ENCODE results near the gene GNMT.

Gene GNMT

GRCh38 chr6:42960243-42961019 is at the start of gene GNMT:
Gene GNMT (plus strand): TSS chr6:42960754. CDS start chr6:42960768, 14 bp downstream.
- H3K9ac ChIP-seq, result no peak within 1 kb of the TSS
- H3K4me2 ChIP-seq, result no peak within 1 kb of the TSS
- H3K27me3 ChIP-seq (ENCODE audit: insufficient read depth, low read depth), result no peaks in the 10 kb centered on the region
- no peaks in the 10 kb centered on the region for H4K20me1 ChIP-seq (ENCODE audit: insufficient read depth)
- H3K4me3 ChIP-seq (IDR thresholded peaks at IDR 0.05; ENCODE audit: insufficient read depth, low read depth, low read length), result no peak within 1 kb of the TSS
- TF ChIP-seq, protein P1, sequence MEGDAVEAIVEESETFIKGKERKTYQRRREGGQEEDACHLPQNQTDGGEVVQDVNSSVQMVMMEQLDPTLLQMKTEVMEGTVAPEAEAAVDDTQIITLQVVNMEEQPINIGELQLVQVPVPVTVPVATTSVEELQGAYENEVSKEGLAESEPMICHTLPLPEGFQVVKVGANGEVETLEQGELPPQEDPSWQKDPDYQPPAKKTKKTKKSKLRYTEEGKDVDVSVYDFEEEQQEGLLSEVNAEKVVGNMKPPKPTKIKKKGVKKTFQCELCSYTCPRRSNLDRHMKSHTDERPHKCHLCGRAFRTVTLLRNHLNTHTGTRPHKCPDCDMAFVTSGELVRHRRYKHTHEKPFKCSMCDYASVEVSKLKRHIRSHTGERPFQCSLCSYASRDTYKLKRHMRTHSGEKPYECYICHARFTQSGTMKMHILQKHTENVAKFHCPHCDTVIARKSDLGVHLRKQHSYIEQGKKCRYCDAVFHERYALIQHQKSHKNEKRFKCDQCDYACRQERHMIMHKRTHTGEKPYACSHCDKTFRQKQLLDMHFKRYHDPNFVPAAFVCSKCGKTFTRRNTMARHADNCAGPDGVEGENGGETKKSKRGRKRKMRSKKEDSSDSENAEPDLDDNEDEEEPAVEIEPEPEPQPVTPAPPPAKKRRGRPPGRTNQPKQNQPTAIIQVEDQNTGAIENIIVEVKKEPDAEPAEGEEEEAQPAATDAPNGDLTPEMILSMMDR (conservative IDR thresholded peaks at IDR 0.05; ENCODE audit: low read depth, low read length), result no peak
- no peaks in the 10 kb centered on the region for H3K79me2 ChIP-seq (ENCODE audit: insufficient read depth, low read depth)
- no peak within 1 kb of the TSS for H3K27ac ChIP-seq
- no peaks in the 10 kb centered on the region for H3K36me3 ChIP-seq (ENCODE audit: insufficient read depth)
- H3K4me1 ChIP-seq (ENCODE audit: low read depth, poor library complexity, severe bottlenecking), result no peaks in the 10 kb centered on the region
- no peak within 1 kb of the TSS for H2AFZ ChIP-seq (ENCODE audit: low read depth)

DNA sequence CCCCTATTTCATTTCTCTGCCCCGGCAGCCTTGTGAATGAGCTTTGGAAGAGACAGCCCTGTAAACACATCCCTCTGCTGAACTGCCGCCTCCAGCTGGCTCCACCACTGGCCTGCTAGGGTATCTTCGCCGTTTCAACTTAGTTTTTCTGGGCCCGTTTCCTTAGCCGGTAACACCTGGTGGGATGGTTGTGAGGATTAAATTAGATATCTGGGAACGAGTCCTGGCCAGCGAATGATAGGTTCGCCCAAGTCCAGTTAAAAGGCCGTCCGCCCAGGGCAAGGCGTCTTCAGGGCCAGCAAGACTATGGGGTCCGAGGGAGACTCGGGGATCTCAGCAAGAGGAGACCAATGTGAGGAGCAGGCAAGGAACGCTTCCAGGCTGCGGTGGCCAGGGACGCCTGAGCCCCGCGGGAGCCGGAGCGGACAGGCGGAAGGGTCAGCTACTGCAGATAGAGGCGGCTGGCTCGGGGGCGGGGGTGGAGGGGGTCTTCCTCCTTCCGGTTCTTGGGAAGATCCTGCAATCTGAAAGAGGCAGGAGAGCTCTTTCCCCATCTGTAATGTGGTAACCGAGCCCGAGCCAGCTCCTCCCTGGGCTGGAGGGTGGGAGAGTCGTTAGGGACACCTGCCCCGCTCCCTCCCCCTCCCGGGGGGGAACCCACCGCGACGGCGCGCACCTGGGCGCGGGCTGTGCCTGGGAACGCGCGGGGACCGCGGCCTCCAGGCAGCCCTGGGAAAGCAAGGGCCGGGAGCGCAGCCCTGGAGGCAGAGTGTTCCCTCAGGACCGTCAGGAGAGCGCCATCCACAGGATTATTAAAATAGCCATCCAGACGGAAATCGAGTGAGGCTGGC is 49.2 kb upstream of the GNMT start:
- no peak overlapping the region for H3K27ac ChIP-seq
- H3K4me1 ChIP-seq (ENCODE audit: low read depth, poor library complexity, severe bottlenecking), result peaks cover 8% of the 10 kb centered on the region
- H3K27me3 ChIP-seq (ENCODE audit: insufficient read depth, low read depth), result peaks cover 2% of the 10 kb centered on the region; the same call in 1 of the 2 replicates
- no peaks in the 10 kb centered on the region for H3K79me2 ChIP-seq (ENCODE audit: insufficient read depth, low read depth)
- no peak overlapping the region for H3K4me3 ChIP-seq (IDR thresholded peaks at IDR 0.05; ENCODE audit: insufficient read depth, low read depth, low read length)
- TF ChIP-seq, protein P1 (conservative IDR thresholded peaks at IDR 0.05; ENCODE audit: low read depth, low read length), result no peak
- H3K36me3 ChIP-seq (ENCODE audit: insufficient read depth), result no peaks in the 10 kb centered on the region
- H3K9ac ChIP-seq, result no peak overlapping the region
- H2AFZ ChIP-seq (ENCODE audit: low read depth), result no peak overlapping the region
- no peaks in the 10 kb centered on the region for H4K20me1 ChIP-seq (ENCODE audit: insufficient read depth)
- H3K4me2 ChIP-seq, result no peak overlapping the region

- Histone ChIP-seq H3K4me1 (ENCODE audit: low read depth, poor library complexity, severe bottlenecking) (peaks cover 8% of the 10 kb centered on the region), H3K4me2 (no peak overlapping the region), H3K27me3 (ENCODE audit: insufficient read depth, low read depth) (peaks cover 2% of the 10 kb centered on the region; the same call in 1 of the 2 replicates), H3K36me3 (ENCODE audit: insufficient read depth) (no peaks in the 10 kb centered on the region), H3K9ac (no peak overlapping the region), H3K79me2 (ENCODE audit: insufficient read depth, low read depth) (no peaks in the 10 kb centered on the region), H3K4me3 (IDR thresholded peaks at IDR 0.05; ENCODE audit: insufficient read depth, low read depth, low read length) (no peak overlapping the region), H4K20me1 (ENCODE audit: insufficient read depth) (no peaks in the 10 kb centered on the region), H2AFZ (ENCODE audit: low read depth) (no peak overlapping the region), H3K27ac (no peak overlapping the region)
- TF ChIP-seq, protein P1 (conservative IDR thresholded peaks at IDR 0.05; ENCODE audit: low read depth, low read length), result no peak
These were observed 46.0 kb upstream of the GNMT start for GRCh38 chr6:42914546-42914945.

DNA sequence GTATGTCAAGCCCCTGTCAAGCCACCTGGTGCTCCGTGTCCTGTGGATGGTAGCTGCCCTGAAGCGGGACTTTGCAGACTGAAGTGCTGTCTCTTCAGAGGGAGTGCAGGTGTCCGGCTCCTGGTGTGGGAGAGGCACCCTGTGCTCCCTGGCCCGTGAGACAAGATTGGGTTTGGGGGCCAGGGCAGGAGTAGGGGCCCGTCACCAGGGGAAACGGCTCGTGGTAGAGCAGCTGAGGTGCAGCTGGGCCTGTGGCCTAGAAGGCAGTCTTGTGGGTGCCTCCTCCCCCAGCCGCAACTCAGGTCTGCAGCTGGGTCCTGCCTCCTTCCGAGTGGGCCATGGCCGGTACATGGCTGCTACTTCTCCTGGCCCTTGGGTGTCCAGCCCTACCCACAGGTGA is 44.8 kb upstream of the GNMT start, which contains the start of gene PTCRA:
Gene PTCRA, plus strand, starts transcription at position 322 of the 400 bp plus-strand sequence. Its CDS starts 17 bp downstream, at position 339.
- no peaks in the 10 kb centered on the region for H3K36me3 ChIP-seq (ENCODE audit: insufficient read depth)
- H2AFZ ChIP-seq (ENCODE audit: low read depth), result no peak within 1 kb of the TSS
- TF ChIP-seq, protein P1 (conservative IDR thresholded peaks at IDR 0.05; ENCODE audit: low read depth, low read length), result no peak
- no peak within 1 kb of the TSS for H3K9ac ChIP-seq
- H3K27ac ChIP-seq, result no peak within 1 kb of the TSS
- no peak within 1 kb of the TSS for H3K4me2 ChIP-seq
- H3K79me2 ChIP-seq (ENCODE audit: insufficient read depth, low read depth), result no peaks in the 10 kb centered on the region
- peaks cover 2% of the 10 kb centered on the region; the same call in 1 of the 2 replicates for H3K27me3 ChIP-seq (ENCODE audit: insufficient read depth, low read depth)
- H3K4me1 ChIP-seq (ENCODE audit: low read depth, poor library complexity, severe bottlenecking), result peaks cover 8% of the 10 kb centered on the region
- no peaks in the 10 kb centered on the region for H4K20me1 ChIP-seq (ENCODE audit: insufficient read depth)
- H3K4me3 ChIP-seq (IDR thresholded peaks at IDR 0.05; ENCODE audit: insufficient read depth, low read depth, low read length), result no peak within 1 kb of the TSS
